HTR-8/SVneo (cell line): ENCODE measurements around the gene PECR.

Experiments used
- DNase-seq: peaks from one replicate; pipeline ENCODE4 v3.0.0; 2011; ENCODE audit warnings: low spot score, mixed read lengths; ENCODE audit not compliant: insufficient read length
- FAIRE-seq: peaks from 2 replicates; lab custom pipeline; 2011; peaks lifted over from hg19 to GRCh38; lab: Jason Lieb, UNC

Gene PECR

DNA sequence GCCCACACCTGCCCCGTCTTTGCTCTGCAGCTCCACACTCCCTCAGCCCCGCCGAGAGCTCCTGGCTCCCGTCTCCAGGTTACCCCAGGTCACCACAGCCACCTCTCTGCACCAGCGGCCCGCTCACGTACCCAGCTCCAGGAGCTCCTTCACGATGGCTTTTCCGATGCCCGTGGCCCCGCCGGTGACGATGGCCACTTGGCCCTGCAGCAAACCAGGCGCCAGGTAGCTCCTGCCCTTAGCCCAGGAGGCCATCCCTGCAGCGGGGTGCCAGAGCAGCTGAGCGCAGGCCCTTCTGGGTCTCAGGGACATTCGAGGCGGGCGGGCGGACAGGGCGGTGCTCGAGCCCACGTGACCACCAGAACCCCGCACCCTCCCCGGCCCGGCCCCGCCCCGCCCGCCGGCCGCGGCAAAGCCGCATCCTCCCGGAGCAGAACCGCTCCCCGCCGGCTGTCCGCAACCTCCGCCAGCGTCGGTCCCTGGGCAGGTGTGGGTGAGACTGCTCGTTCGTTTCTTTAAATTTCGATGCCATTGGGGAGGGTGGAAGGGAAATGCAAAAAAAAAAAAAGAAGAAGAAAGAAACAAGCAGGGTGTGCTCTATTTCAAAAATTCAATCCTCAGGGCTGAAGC, at the start of gene PECR, which contains the start of gene TMEM169:
Gene PECR, minus strand, starts transcription at position 323 of the 630 bp plus-strand sequence. Its CDS starts 68 bp downstream, at position 255.
Gene TMEM169, plus strand, starts transcription at position 433 of the 630 bp plus-strand sequence. CDS start 14,045 bp downstream, outside the sequence.
- DNase-seq (peak; percentile 88), FAIRE-seq (no peak)

DNA sequence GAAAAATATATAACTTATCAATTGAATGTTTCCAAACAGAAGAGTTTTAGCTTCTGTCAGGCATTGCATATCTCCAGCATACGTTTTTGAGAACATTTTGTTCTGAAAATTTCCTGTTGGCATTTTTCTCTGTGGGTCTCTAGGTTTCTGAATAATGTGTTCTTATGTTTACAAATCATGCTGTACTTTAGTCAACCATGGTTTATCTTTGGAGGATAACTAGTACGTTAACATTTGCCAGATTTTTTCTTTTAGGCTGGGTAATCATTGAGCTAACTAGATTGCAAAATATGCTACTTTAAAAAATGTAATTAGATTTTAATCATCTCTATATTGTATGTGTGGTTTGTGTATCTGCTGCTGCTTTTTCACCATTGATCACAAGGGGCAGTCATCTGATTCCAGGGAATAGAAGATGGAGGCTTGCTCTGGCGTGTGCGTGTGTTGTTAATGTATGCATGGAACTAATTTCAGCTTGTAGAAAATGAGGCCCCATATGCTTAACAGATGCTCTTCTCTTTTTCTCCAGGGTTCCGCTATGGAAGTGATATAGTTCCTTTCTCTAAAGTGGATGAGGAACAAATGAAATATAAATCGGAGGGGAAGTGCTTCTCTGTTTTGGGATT, 48.9 kb upstream of the PECR start:
- no peak for DNase-seq
- no peak for FAIRE-seq

DNA sequence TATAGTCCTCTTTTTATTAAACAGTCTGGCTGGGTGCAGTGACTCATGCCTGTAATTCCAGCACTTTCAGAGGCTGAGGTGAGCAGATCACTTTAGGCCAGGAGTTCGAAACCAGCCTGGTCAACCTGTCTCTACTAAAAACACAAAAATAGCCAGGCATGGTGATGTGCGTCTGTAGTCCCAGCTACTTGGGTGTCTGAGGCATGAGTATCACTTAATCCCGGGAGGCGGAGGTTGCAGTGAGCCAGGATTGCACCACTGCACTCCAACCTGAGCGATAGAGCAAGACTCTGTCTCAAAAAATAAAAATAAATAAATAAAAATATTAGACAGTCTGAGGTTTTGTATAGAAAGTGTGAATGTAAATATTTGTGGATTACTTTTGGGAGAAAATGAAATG, 45.3 kb upstream of the PECR start:
- FAIRE-seq, result no peak

DNA sequence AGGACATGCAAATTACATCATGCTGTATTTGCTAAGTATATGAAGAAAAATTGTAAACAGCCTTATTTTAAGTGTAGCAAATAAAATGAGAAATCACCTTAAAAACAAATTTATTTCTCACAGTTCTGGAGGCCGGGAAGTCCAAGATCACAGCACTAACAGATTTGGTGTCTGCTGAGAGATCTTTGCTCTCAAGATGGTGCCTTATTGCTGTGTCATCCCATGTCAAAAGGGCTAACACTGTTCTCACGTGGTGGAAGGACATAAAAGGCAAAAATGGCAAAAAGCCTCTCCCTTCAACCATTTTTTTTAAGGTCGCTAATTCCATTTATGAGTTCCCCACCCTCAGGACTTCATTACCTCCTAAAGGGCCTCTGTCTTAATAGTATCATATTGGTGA, 39.6 kb upstream of the PECR start:
- DNase-seq (no peak), FAIRE-seq (no peak)

More for the DNA sequence above, 45.3 kb upstream of the PECR start:
- no peak for DNase-seq

DNA sequence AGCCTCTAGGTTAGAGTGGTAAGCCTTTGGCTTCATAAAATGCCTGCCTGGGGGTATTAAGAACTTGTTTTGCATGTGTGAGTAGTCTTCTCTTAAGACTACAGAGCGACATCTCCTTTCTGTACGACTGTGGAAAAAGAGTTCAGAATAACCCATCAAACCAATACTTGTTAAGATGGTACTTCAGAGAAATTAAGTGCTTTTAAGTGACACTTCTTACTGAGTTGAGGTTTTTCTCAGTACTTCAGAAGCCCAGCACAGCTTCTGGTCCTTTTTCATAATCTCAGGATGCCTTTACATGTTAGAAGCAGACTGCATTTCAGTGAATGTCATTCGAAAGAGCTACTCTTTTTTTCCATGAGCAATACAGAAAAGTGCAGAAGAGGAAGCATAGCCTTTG, 38.4 kb upstream of the PECR start:
- DNase-seq (no peak), FAIRE-seq (no peak)

DNA sequence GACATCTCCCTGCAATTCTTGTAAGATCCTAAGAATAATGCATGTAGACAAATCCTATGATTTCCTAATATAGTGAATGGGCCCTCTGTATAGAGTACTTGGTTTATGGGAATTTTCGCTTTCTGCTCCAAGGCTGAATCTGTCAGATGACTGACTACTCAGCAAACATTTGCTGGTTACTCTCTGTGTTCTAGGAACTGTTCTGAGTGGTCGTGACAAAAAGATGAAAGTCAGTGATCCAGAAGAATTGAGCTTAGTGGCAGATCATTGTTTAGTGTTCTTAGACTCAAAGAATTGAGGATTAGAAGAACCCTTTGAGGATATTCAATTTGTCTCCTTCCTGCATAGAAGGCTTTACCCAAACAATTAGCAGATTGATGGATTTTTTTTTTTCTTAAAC, 37.5 kb upstream of the PECR start:
- FAIRE-seq, result no peak

DNA sequence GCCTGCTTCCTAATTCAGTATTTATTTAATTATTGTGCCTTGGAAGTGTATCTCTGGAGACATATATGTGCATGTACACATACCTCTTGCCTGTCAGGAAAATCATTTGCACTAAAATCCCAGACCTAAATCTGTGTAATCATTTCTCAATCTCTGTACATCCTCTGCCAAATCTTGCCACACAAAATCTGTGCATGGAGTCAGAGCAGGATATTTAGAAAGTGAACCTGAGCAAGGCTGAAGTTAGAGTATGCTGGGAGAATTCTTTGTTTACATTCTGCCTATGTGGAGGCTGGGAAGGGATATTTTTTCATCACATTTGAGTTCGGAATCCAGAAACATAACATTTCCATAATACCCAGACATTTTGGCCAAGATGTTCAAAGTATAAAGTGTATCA, 36.9 kb upstream of the PECR start:
- FAIRE-seq, result no peak
- no peak for DNase-seq

More for the DNA sequence above, 37.5 kb upstream of the PECR start:
- DNase-seq, result no peak

DNA sequence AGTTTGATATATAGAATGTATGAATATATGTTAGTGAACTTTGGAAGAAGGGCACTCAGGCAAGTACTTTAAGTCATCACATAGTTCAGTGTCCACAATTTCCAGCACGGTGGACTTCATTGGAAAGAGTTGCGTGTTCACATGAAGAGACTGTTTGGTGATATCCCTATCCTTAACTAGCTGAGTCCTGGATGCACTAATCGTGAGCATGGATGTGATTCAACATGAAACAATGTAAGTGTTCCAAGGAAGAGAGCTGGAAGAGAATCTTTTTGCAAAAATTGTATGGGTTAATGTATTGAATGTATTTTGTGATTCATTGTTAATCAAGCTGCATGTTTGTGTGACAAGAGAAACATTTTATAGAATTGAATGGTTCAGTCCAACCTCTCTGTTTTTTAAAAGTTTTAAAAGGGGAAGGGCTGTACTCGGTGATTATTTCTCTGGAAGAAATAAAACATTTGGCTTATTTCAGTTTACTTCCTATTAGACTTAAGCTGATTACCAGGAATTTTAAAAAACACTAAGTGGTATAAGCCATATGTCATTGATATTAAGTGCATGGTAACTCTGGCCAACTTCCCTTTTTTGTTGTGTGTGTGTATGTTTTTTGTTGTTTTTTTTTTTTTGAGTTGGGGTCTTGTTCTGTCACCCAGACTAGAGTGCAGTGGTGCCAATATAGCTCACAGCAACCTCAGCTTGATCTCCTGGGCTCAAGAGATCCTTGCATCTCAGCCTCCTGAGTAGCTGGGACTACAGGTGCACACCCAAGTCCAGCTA, 36.1 kb upstream of the PECR start:
- DNase-seq, result no peak
- no peak for FAIRE-seq

DNA sequence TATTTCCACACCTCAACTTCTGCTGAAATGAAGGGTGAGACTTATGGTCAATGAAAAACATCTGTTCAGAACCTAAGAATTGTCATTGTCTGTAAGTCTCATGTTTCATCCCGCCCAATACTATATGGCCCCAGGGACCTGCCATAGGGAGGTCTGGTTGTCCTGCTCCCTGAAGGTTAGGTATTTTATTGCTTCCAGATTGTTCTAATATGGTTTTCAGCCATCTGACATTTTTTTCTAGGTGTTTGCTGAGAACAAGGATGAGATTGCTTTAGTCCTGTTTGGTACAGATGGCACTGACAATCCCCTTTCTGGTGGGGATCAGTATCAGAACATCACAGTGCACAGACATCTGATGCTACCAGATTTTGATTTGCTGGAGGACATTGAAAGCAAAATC, 34.8 kb upstream of the PECR start:
- DNase-seq (no peak), FAIRE-seq (no peak)

DNA sequence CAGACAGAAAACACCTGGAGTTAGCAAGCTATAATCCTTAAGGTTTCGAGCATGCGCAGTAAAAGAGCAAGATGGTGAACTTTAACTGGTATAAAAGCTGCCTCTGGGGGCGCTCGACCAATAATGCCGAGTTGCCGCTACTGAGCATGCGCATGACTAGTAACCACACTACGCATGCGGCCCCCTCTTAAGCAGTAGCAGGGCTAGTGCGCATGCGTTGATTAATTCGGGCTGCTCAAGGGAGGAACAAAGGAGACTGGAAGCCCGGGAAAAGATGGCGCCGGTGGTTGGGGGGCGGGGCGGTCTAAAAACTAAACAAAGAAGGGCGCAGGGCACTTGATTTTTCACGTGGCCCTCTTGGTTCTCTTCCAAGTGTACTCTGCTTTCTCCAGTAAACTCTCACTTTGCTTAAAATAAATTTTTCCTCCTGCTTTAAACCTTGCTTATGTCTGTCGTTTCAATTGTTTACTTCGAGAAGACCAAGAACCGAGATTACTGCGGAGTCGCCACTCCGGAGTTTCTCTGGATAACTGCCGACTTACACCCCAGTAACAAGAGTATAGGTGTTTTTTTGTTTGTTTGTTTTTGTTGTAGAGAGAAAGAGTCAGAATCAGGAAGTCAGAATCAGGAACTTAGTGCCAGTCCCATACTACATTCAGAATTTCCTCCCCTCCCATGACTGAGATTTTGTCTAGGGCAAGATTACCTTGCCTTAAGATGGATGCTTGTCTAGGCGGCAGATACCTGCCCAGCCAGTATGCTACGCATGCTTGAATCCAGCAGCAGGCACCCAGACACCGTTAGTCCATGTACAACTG, 33.3 kb upstream of the PECR start:
- peak; percentile 88 for FAIRE-seq
- peak; percentile 98 for DNase-seq

DNA sequence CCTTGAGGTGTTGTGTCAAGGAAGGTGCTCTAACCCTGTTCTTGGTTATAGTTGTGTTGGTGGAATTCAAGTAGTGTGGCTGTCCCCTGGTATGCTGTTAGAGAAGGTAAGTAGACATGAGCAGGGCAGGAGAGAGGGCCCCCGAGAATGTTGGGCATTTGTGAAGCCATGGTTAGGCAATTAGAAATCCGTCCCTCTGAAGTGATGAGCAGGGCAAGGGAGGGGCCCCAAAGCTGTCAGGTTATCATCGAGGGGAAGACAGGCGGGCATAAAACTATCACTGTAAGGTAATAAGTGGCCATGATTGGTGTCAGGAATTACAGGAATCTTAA, 32.7 kb upstream of the PECR start:
- DNase-seq (no peak), FAIRE-seq (no peak)

DNA sequence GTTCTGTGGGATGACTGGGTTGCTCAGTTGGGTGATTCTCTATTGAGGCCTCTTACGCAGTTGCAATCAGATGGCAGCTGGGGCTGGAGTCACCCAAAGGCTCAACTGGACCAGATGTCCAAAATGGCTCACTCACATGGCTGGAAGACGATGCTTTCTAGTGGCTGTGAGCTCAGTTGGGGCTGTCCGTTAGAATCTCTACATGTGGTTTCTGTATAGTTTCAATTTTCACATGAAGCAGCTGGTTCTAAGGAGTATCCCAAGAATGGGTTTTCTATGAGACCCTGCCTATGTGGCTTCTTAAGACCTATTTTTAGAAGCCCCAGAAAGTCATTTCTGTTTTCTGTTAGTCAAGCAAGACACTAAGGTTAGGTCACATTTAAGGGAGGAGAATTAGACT, 32.0 kb upstream of the PECR start:
- no peak for FAIRE-seq

DNA sequence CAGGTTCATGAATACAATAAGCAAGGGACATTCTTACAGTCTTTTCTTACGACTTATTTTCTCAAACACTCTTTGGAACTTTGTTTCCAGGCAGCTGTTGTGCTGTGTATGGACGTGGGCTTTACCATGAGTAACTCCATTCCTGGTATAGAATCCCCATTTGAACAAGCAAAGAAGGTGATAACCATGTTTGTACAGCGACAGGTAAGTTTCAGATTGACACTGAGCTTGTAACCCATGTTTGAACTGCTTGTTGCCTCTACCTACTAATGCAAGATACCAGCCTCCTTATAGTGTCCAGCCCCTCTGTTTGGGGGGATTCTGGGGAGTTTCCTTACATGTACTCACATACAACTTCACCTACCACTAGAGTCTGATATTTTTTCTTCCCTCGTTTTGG, 31.3 kb upstream of the PECR start:
- DNase-seq (no peak), FAIRE-seq (no peak)

More for the DNA sequence above, 32.0 kb upstream of the PECR start:
- DNase-seq, result no peak

DNA sequence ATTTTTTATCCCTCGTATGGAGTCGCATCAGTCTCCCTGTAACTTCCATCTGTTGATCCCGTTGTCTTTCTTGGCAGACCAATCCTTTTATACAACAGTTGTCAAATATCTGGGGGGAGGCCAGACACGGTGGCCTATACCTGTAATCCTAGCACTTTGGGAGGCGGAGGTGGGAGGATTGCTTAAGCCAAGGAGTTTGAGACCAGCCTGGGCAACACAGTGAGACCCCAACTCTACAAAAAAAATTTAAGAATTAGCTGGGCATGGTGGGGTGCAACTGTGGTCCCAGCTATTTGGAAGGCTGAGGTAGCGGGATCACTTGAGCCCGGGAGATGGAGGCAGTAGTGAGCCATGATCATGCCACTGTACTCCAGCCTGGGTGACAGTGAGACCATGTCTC, 29.5 kb upstream of the PECR start:
- no peak for FAIRE-seq

DNA sequence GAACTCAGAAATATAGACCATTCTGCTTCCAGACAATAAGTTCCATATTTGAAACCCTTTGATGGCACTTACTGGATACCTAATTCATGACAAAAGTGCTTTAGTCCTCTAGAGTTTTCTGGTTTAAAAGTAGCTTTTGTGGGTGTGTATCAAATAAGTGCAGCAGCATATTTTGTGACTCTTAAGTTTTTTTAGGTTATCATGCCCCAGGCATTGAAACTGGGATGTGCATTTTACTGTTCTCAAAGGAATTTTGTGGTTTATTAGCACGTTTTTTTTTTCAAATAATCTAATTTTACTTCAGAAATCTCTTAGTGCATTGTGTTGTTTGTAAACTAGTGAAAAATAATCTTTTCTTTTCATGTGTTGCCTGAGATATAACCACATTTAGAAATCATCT, 29.0 kb upstream of the PECR start:
- FAIRE-seq (no peak), DNase-seq (no peak)

More for the DNA sequence above, 29.5 kb upstream of the PECR start:
- DNase-seq, result no peak

DNA sequence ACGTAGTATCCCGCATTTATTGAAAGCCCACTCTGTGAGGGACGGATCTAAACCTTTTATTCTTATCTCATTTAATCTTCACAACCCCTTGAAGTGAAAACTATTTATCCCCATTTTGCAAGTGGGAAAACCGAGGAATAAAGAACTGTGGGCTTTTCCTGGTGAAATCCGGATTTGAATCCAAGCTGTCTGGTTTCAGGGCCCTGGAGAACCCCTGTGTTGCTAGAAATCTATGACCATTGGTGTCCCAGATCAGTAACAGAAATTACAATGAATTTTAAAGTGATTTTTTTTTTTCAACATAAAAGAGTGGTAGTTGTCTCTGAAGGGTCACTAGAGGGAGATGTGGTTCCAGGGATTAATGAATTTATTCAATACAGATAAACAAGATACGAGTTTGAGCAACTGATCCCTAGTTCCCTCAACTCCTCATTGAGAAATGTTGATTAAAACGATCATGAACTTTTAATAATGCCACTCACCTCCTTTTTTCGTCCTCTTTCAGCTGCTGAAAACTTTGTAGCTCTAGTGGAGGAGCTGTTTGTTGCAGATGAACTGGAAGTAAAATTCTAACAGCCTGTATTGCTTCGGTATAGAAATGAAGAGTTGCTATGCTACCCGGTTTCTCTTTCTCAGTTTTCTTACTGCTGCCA, 28.5 kb upstream of the PECR start:
- DNase-seq (peak; percentile 17), FAIRE-seq (no peak)

DNA sequence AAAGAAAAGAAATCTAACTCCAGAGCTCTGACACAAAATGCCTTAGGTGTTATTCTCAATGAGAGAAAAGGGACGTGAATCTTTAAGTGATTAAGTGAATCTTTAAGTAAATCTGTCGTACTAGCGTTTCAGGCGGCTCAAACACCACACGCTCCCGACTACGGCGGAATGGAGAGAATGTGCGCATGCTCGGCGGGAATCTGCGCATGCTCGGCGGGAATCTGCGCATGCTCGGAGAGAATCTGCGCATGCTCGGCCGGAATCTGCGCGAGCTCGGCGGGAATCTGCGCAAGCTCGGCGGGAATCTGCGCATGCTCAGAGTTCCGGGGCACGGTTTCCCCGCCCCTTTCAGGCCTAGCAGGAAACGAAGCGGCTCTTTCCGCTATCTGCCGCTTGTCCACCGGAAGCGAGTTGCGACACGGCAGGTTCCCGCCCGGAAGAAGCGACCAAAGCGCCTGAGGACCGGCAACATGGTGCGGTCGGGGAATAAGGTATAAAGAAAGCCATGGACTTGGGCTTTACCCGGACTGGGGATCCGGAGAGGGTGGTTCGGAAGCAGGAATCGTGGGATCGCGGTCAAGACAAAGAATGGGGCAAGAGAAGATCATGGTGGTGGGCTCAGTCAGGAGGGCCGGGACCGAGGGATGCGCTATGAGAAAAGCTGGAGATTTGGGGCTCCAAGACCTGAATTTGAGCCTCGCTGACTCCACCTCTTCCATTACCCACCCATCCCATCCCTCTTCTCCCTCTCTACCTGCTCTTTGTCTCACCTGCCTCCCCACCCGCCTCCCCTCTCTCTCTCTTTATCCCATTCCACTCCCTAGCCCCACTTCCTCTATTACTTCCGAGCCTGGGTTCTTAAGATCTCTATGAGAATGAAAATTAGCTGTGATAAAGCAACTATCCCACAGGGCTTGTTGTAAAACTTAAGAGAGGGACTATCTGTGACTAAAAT, 27.6 kb upstream of the PECR start, which contains the start of gene XRCC5:
Gene XRCC5, plus strand, starts transcription at position 382 of the 955 bp plus-strand sequence. Its CDS starts 89 bp downstream, at position 471.
- FAIRE-seq (peak; percentile 88), DNase-seq (peak; percentile 90)

DNA sequence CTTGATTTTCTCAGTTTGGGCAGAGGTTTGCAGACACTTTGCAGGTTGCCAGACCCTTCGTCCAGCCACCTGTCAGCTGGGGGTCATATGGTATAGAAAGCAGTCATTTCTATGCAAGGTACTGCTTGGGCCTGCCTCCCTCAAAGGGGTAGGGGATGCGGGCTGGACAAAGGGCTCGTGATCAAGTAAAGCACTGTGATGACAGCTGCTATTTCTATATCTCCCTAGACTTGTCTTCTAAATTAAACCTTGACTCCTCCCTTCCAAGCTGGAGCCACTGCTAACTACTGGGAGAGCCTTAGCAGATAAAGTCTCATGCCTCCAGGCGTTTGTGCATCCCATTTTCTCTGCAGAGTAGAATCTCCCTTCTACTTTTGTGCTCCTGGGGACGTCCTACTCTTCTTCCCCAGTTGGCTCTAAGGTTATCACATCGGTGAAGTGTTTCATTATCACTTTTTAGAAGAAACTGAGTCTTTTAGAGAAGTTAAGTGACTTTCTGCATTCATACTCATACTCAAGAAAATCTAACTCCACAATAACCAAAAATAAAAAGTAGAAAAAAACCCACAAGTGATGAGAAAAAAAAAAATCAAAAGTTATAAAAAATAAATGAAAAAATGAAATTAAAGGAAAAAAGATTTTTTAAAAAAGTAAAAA, 26.8 kb upstream of the PECR start:
- no peak for FAIRE-seq
- DNase-seq, result no peak
